MCF 10A (cell line): ENCODE data around the gene FST. TPM values are rescaled to one million over a fixed set of nuclear protein-coding genes. Genes with fewer than 3 reads are reported as not detected.

ENCODE experiments used
- Bru-seq: library from RNA; stranded (reverse); fragments of 400-500 nt; gene quantifications from one replicate; lab custom pipeline; 2021; lab: Mats Ljungman, UMichigan
- BruChase-seq, 2 experiments: library from RNA; stranded (reverse); fragments of 400-500 nt; gene quantifications; one replicate each; lab custom pipeline; 2021; lab: Mats Ljungman, UMichigan
- BruUV-seq: library from RNA; stranded (reverse); fragments of 400-500 nt; replicated peaks from 2 replicates; lab custom pipeline; 2021; lab: Mats Ljungman, UMichigan
- CTCF ChIA-PET: fragments of 300-600 bp; sonication (Branson Sonifier 250); formaldehyde crosslinking; extraction: SDS; loops from one replicate; lab custom pipeline; 2021; ENCODE audit warnings: antibody characterized with exemption, inconsistent platforms; lab: Yijun Ruan, JAX
- POLR2A ChIA-PET: fragments of 300-600, 350-650 bp; sonication (Branson Sonifier 250); formaldehyde crosslinking; extraction: SDS; loops from one replicate; lab custom pipeline; 2020; ENCODE audit warnings: antibody characterized with exemption, inconsistent platforms; lab: Yijun Ruan, JAX
- DNase-seq: peaks from one replicate; pipeline ENCODE4 v3.0.0-alpha.2; 2018; ENCODE audit not compliant: unreplicated experiment
- H3K27ac Mint-ChIP-seq: one replicate; pipeline ENCODE4 v1.8.0; 2022; ENCODE audit warnings: mild to moderate bottlenecking, low read depth, mixed read lengths; ENCODE audit not compliant: unreplicated experiment
- H3K27me3 Mint-ChIP-seq: one replicate; pipeline ENCODE4 v1.8.0; 2022; ENCODE audit warnings: mixed read lengths; ENCODE audit not compliant: insufficient read depth, unreplicated experiment
- H3K36me3 Mint-ChIP-seq: one replicate; pipeline ENCODE4 v1.8.0; 2022; ENCODE audit warnings: mild to moderate bottlenecking, moderate library complexity, mixed read lengths; ENCODE audit not compliant: insufficient read depth, unreplicated experiment
- H3K4me1 Mint-ChIP-seq: one replicate; pipeline ENCODE4 v1.8.0; 2022; ENCODE audit warnings: mixed read lengths; ENCODE audit not compliant: insufficient read depth, unreplicated experiment
- H3K4me3 Mint-ChIP-seq: one replicate; pipeline ENCODE4 v1.8.0; 2022; ENCODE audit warnings: mild to moderate bottlenecking, moderate library complexity, mixed read lengths; ENCODE audit not compliant: unreplicated experiment
- H3K9me3 Mint-ChIP-seq: one replicate; pipeline ENCODE4 v1.8.0; 2022; ENCODE audit warnings: mixed read lengths; ENCODE audit not compliant: unreplicated experiment
- CTCF ChIP-seq: fragments of 200-600 bp; IDR thresholded peaks from one replicate; pipeline ENCODE4 v1.8.0; 2022; ENCODE audit warnings: antibody characterized with exemption, mild to moderate bottlenecking; ENCODE audit not compliant: unreplicated experiment
- intact Hi-C: fragments of 100-400 bp; cut with micrococcal nuclease; formaldehyde crosslinking; loops from 2 replicates; pipeline ENCODE4 v1.14.1; 2022
- long read RNA-seq: library from polyadenylated mRNA; stranded (forward); transcript quantifications from one replicate; pipeline ENCODE4 v2.0.0, GENCODE V29; 2022
- total RNA-seq: library from RNA; stranded (reverse); gene quantifications from 2 replicates; pipeline ENCODE4 v1.2.3, GENCODE V29; 2022

The FST gene
- total RNA-seq (6.2 and 7.3 TPM in 2 replicates), Bru-seq, nascent RNA (percentile 56 among the genes with signal in this experiment), BruChase-seq, experiment 1, labeled RNA remaining after a 6-hour chase (percentile 70 among the genes with signal in this experiment), BruChase-seq, experiment 2, labeled RNA remaining after a 2-hour chase (percentile 57 among the genes with signal in this experiment)
- long read RNA-seq, transcript FST-201 (6 exons, 2,519 nt), result major isoform, 11 of 18 reads
- long read RNA-seq, partial matches to known transcripts, result 0 of 18 reads
- long read RNA-seq, other reads (novel, unspliced or antisense), result 7 of 18 reads

- POLR2A ChIA-PET, result interaction anchor here (0.7 to 1.9 kb wide), 5 partner anchors 11 to 189 kb away, joined by 3 to 5 read pairs (median 4); partner anchors contain the start of gene NDUFS4
- no peak for TF ChIP-seq CTCF
- intact Hi-C loops, result no loop called here
- Mint-ChIP-seq H3K4me1 (peaks cover 23% of the 10 kb centered on the region), H3K27me3 (no peaks in the 10 kb centered on the region), H3K9me3 (no peaks in the 10 kb centered on the region), H3K27ac (no peak within 1 kb of the TSS), H3K4me3 (peak within 1 kb of the TSS; percentile 79), H3K36me3 (no peaks in the 10 kb centered on the region)
- DNase-seq, result peak; percentile 24
- no TSS peak for BruUV-seq
- CTCF ChIA-PET, result interaction anchor here (0.6 to 2.9 kb wide), 4 partner anchors 14 to 766 kb away, joined by 3 to 9 read pairs (median 6); no protein-coding TSS in a partner anchor
Measured at GRCh38 chr5:53480416-53481158, at the start of gene FST. TSS of gene FST (plus strand) at chr5:53480629. CDS start at chr5:53480792, 163 bp downstream.

GRCh38 chr5:53431665-53432064 lies 48.8 kb upstream of the FST start:
- Mint-ChIP-seq H3K36me3 (no peaks in the 10 kb centered on the region), H3K4me1 (no peaks in the 10 kb centered on the region), H3K27ac (no peak overlapping the region), H3K27me3 (no peaks in the 10 kb centered on the region), H3K4me3 (no peak overlapping the region), H3K9me3 (no peaks in the 10 kb centered on the region)
- DNase-seq, result no peak
- no TSS peak for BruUV-seq
- TF ChIP-seq CTCF, result no peak
- ChIA-PET POLR2A (no interaction called here), CTCF (interaction anchor here (0.8 to 1.4 kb wide), 4 partner anchors 9 to 261 kb away, joined by 3 read pairs; no protein-coding TSS in a partner anchor)
- intact Hi-C loops, result loop anchor here (2.0 to 5.0 kb wide), 3 partner anchors 309 to 786 kb away; no protein-coding TSS in a partner anchor

GRCh38 chr5:53433026-53433425 lies 47.4 kb upstream of the FST start:
- no peaks in the 10 kb centered on the region for H3K9me3 Mint-ChIP-seq
- H3K27me3 Mint-ChIP-seq, result no peaks in the 10 kb centered on the region
- TF ChIP-seq CTCF, result no peak
- H3K4me1 Mint-ChIP-seq, result no peaks in the 10 kb centered on the region
- no peak for DNase-seq
- intact Hi-C loops, result loop anchor here (5.0 kb wide), 2 partner anchors 311 to 784 kb away; no protein-coding TSS in a partner anchor
- BruUV-seq, result no TSS peak
- ChIA-PET POLR2A (interaction anchor here (0.6 kb wide), 2 partner anchors 432 to 837 kb away, joined by 3 to 4 read pairs; no protein-coding TSS in a partner anchor), CTCF (interaction anchor here (0.5 to 1.9 kb wide), 9 partner anchors 25 to 786 kb away, joined by 3 to 9 read pairs (median 3); no protein-coding TSS in a partner anchor)
- H3K36me3 Mint-ChIP-seq, result no peaks in the 10 kb centered on the region
- no peak overlapping the region for H3K27ac Mint-ChIP-seq
- no peak overlapping the region for H3K4me3 Mint-ChIP-seq
